GM04503 (cell line): ENCODE data around the gene NAA60.
"Not testable (repeated sequence)": the region's sequence is repeated elsewhere in the genome, so short reads cannot be mapped to it uniquely, and the experiment has no call there.

Experiments used
- DNase-seq: peaks from one replicate; pipeline ENCODE4 v3.0.0-alpha.2; 2012; ENCODE audit warnings: low read depth

Gene NAA60

DNA sequence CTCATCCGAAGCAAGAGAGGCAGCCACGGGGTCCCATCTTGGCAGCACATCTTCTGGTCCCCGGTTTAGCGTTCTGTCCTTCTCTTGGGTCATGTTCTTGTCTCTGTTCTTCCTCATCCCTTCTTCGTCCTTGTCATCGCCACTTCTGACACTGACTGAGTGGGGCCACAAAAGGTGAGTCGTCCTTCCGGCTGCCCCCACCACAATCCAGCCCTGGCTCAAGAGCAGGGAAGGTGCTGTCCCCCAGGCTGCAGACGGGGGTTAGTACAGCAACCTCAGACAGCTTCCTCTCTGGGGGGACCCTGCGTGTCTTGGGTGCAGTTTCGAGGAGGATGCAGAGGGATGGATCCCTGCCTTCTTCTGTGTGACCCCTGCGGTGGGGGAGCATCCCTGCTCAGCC lies 21.8 kb downstream of the NAA60 start:
- no peak for DNase-seq

DNA sequence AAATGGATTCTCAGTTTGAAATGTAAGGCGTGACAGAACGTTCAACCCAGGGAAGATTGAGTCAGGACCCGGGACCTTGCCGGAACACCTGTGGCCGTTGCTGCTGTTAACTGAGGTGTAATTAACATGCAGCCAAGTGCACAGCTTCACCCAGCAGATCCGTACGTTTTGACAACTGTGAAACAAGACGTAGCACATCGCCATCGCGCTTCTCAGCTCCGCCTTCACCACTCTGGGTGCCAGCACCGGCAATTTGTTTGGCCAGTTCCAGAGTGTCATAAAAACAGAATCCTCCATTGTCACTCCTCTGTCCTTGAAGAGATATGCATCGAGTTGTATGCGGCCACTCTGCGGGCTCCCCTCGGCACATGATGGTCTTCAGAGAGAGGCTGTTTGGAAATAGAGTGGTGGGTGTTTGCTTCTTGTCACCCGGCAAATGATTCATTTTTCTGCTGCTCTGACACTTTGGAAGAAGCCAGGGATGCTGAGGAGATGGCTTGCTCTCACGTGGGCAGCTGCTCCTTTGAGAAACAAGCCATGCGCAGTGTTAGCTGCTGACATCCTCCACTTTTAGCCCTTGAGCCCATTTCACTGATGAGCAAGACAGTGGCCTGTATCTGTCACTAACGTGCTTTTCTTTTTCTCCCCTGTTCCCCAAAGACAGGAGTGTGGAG lies 22.6 kb downstream of the NAA60 start:
- DNase-seq: no peak

DNA sequence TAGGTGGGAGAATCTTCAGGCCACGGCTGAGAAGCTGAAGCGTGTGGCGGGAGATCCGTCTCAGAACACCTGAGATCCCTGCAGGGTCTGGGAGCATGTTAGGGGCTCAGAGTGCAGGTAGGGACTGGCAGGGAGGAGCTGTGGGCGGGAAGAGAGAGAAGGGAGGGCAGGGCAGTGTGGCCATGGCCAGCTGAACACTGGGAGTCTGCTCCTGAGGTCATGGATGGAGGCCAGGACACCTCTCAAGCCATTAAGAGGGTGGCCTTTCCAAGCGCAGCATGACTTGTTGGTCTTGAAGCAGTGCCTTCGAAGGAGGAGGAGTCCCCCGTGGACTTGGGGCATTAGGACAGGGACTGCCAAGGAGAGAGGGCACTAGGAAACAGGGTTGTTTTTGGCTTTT lies 23.7 kb downstream of the NAA60 start:
- DNase-seq: no peak

DNA sequence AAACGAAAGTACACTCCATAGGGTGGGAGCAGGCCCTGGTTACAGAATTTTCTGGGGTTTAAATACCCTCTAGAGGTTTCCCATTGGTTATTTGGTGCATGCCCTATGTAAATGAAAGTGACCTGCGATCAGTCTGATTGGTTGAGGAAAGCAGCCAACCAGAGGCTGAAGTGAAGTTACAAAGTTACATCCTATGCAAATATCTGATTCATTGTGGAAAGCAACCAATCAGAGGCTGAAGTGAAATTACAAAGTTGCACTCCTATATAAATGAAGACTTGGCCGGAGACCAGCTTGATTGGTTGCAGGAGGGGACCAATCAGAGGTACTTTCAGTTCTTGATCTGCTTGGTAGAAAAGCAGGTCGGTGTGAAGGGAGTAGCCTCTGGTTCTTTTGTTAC lies 24.4 kb downstream of the NAA60 start:
- DNase-seq: no peak

DNA sequence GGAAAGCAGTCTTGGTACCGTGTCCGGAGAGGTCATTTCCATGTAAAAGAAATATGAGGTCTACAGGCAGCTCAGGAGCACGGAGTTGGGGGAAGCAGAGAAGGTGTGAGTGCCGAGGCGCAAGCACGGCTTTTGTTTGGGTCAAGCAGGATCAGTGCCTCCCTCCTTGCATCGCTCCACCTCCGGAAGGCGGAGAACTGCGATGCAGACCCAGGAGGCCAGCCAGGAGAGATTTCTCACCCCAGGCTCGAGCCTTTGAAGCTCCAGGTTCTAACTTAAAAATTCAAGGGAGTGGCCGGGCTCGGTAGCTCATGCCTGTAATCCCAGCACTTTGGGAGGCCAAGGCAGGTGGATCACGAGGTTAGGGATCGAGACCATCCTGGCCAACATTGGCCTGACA lies 25.0 kb downstream of the NAA60 start:
- DNase-seq: no peak

DNA sequence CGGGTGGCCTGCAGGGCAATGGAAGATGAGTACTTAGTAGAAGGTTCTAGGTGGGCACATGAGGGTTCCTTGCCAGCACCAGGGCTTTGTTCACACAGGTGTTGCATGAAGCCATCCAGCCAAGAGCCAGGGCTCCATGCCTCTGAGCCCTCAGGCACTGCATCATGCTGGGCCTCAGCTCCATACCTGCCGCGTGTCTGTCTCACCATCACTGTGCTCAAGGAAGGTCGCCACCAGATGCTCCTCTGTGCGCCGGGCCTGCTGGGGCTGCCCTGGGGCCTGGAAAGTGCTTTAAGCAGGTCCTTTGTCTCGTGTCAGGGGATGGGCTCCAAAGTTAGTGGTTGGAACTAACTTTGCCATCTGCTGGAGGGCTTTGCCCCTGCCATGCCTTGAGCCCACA lies 26.3 kb downstream of the NAA60 start:
- DNase-seq: no peak

DNA sequence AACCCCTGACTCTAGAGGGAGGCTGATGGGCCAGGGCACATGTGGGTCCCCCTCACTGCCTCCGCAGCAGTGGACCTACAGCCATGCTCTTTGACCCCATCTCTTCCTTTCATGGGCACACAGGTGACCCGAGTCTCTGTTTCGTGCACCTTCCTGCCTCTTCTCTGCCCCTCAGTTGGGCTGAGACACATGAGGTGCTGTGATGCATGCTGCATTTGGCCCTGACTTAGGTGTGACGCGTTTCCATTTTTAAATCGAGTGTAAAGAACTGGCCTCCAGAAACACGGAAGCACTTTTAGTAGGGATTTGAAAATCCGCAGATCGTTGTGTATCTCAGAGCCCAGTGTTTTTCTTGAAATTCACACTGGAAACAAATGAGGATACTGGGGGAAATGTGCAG lies 27.2 kb downstream of the NAA60 start:
- DNase-seq: no peak

DNA sequence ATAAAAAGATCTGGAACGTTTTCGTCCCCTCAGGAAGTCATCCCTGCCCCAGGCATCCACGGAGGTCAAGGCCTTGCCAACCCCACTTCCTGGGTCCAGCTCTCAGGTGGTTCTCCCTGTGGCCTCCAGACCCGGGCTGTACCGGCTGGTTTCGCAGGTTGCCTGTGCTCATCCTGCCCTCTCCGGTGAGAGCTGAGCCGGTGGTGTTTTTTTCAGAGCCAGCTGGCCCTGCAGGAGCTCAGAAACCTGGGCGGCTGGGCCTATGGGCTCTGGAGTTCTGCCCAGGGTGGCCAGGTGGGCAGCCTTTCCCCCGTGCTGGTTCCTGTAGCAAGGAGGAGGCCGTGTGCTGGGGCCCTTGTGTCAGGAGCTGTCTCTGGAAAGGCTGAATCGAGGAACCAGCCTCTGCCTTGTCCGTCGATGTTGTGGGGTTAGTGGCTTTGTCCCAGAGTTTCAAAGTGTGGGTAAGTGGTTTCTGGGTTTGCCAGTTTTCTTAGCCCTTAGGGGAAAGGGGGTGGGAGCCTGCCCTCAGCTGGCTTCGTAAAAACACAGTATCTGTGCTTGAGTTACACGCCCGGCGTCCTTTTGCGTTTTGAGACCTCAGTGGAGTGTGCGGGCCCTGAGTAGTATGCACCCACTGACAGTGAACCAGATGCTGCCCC lies 28.2 kb downstream of the NAA60 start:
- no peak for DNase-seq

DNA sequence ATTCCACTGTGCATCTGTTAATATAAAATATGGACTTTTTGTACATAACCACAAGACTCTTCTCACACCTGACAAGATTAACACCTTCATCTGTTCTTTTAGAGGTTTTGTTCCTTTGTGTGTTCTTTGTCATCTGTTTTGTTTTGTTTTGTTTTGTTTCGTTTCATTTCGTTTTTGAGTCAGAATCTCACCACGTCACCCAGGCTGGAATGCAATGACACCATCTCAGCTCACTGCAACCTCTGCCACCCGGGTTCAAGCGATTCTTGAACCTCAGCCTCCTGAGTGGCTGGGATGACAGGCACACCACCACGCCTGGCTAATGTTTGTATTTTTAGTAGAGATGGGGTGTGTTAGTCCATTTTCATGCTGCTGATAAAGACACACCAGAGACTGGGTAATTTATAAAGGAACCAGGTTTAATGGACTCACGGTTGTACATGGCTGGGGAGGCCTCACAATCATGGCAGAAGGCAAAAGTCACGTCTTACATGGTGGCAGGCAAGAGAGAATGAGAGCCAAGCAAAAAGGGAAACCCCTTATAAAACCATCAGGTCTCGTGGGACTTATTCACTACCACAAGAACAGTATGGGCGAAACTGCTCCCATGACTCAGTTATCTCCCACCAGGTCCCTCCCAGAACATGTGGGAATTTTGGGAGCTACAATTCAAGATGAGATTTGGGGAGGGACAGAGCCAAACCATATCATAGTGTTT lies 29.6 kb downstream of the NAA60 start:
- no peak for DNase-seq

DNA sequence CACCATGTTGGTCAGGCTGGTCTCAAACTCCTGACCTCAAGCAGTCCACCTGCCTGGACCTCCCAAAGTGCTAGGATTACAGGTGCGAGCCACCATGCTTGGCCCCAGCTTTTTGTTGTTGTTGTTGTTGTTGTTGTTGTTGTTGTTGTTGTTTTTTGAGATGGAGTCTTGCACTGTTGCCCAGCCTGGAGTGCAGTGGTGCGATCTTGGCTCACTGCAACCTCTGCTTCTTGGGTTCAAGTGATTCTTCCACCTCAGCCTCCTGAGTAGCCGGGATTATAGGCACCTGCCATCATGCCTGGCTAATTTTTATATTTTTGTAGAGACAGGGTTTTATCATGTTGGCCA lies 30.1 kb downstream of the NAA60 start:
- not testable (repeated sequence) for DNase-seq

DNA sequence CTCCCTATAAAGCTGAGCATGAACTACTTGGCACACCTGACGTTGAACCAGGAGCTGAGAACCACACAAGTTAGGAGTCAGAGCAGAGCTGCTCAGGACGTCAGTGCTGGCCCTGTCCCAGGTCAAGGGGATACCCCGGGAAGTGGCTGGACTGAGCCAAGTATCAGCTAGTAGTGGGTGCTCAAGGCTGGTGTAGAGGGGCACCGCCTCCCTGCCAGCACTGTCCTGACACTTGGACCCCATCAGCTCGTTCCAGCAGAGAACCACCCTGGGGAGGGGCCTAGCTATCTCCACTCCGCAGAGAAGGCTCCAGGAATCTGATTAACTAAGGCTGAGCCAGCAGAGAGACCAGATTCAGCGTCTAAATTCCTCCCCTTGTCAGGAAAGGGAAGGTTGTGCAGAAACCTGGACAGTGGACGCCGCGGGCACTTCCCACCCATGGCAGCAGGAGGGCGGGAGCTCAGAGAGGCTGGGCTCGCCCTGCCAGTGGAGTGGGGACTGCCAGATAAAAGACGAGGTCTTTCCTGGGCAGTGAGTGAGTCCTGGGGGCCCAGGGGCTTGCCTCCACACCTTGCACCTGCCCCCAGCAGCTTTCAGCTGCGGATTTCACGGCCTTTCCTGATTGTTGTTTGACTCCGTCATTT lies 30.8 kb downstream of the NAA60 start:
- no peak for DNase-seq

DNA sequence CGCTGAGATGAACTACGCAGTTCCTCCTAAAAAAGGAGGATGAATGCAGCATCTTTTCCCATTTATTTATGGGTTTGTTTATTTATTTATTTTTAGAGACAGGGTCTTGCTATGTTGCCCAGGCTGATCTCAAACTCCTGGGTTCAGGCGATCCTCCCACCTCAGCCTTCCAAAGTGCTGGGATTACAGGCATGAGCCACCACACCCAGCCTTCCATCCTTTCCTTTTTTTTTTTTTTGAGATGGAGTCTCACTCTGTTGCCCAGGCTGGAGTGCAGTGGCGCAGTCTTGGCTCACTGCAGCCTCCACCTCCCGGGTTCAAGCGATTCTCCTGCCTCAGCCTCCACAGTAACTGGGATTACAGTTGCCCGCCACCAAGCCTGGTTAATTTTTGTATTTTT lies 31.4 kb downstream of the NAA60 start:
- not testable (repeated sequence) for DNase-seq

DNA sequence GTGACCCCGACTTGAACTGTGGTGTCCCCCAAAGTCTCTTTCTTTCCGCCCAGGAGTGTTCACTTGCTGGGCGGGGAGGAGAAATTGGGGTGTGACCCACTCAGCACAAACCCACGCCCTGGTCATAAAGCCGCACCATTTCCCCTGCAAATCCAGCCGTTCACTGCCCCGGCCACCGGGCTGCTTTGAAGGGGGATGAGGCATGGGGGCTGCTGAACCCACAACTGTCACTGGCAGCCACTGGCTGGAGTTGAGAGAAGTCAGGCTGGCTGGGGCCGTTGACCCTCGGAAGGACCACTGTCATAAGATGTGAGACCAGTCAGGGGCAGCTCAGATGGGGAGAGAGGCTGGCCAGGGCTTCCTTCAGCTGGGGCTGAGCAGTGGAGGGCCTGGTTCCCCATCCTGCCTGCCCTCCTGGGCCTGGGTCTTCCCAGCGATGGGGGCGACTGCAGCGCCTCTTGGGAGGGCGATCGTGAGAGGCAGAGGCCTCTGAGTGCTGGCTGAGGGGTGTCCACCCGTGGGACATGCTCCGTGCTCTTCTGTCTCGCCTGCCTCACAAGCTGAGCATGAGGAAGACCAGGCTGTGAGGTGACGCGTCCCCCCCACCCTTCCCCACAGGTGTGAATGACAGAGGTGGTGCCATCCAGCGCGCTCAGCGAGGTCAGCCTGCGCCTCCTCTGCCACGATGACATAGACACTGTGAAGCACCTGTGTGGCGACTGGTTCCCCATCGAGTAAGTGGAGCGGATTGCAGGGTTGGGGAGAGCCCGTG lies 32.3 kb downstream of the NAA60 start:
- DNase-seq: no peak

DNA sequence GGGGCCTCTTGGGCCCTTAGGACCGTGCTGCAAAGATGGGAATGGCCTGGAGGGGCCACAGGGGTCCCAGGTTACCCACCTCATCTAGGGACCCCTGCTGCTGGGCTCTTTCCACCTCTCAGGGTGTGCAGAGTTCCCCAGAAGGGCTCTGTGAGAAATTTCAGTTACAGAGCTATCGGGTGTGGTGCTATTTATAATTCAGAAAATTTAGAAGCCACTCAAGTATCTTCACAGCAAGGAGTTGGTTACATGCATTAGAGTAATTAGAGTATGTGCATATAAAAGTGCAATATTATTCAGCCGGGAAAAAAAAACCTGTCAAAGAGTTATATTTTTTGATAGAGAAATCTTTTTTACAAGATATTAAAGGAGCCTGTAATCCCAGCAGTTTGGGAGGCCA lies 32.9 kb downstream of the NAA60 start:
- DNase-seq: no peak

DNA sequence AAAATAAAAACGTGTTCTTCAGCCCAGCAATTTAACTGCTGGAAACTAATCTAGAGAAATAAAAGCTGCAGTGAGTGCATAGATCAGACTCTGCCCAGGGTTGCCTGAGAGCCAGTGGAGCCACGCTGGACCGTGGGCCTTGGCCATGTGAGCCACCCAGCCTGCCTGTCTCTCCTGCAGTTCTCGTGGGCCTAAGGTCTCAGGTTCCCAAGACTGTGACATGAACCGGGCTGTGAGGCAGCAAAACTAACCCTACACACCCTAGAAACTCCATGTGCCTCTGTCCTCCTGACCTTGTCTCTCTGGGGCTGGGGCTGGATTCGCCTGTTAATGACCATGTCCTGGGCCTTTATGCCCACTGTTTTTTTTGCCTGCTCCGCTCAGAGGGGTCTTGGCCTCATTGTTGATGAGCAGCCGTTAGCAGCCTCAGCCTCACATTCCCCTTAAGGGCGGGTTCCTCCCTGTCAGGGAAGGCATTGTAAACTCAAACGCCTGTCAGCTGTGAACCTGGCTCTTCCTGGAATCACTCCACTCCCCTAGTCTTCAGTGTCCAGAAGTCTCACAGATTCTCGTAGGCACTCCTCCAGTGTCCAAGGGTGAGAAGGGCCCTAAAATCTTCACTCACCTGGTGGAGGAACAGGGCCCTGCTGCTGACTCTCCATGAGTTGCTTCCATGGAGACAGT lies 34.9 kb downstream of the NAA60 start:
- DNase-seq: no peak

DNA sequence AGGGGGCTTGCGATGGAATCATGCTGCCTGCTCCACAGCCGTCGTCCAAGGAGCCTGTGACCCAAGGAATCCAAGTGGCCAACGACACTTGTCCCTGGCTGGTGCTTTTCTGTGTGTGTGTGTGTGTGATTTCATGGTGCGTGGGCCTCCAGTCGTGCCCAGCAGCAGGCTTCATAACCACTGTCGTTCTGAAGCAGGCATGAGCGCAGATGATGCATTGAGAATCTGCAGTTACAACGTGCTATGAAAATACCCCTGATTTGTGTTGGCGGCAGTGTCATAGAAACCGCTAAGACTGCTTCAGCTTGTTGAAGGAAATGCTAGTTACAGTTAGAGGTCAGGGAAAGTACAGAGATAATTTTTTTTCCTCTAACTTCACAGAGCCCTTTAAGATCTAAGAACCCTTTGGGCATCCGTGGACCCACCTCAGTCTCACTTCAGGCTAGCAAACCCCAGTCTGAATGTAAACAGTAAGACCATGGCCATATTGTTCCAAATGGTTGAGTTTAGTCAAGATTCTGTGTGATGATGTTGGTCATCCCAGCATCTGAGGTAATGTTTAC lies 36.3 kb downstream of the NAA60 start:
- DNase-seq: no peak

DNA sequence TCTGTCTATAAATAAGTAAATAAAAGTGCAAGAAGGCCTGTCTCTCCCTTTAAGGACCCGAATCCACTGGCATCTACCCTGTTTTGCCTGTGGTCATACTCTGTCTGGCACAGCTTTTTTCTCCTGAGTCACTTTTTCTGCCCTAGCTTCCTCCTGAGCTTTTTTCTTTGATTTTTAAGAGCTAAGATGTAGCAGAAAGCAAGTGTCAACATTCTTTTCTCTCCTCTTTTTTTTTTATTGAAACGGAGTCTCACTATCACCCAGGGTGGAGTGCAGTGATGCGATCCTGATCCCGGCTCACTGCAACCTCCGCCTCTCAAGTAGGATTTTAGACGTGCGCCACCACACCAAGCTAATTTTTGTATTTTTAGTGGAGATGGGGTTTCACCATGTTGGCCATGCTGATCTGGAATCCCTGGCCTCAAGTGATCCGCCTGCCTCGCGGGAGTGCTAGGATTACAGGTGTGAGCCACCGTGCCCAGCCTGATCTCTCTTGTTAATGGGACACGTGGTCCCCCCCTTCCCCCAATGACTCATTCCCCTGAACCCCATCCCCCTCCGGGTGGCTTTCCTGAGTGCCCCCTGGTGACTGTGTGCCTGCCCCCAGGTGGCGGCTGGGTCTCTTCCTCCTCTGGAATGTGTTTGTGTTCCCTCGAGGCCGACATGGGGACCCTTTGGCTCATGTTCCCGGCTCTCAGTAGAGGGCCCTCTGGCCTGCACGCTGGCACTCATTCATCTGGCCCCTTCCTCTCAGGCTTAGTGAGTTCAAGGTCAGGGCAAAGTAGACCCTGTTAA lies 37.6 kb downstream of the NAA60 start:
- no peak for DNase-seq

DNA sequence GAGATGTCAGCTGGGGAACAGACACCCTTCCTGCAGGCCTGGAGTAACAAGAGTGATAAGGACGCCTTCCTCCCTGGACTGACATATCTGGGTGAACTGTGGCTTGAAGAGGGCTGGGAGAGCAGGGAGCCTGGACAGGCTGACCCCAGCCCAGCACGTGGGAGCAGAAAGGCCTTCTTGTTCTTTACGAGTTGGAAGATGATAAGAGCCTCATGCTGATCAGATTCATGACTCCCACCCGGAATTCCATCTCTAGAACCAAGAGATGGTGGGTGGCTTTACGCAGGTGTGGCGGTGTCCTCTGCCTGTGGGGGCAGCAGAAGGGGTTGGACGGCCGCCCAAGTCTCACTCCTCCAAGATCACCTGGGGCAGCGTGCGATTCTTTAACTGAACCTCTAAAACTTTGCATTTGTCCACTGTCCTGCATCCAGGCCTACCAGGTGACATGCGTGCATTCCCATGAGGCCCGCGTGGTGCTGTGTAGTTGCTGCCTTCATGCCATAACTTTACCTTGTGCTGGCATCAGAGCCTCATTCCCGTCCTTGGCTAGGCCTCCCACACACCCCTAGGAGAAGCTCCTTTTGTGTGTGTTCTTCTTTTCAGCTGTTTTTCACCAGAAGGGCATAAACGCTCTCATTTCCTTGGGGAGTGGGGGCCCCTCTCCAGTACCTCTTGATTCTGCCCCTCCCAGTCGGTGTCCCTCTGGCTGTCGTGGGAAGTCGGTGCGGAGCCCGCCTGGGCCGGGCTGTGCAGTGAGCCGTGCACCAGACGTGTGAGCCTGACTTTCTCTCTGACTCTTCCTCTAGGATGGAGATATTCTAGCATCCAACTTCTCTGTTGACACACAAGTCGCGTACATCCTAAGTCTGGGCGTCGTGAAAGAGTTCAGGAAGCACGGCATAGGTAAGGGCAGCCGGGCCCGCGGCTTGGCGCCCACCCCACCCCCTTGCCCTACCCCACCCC lies 38.5 kb downstream of the NAA60 start:
- no peak for DNase-seq

DNA sequence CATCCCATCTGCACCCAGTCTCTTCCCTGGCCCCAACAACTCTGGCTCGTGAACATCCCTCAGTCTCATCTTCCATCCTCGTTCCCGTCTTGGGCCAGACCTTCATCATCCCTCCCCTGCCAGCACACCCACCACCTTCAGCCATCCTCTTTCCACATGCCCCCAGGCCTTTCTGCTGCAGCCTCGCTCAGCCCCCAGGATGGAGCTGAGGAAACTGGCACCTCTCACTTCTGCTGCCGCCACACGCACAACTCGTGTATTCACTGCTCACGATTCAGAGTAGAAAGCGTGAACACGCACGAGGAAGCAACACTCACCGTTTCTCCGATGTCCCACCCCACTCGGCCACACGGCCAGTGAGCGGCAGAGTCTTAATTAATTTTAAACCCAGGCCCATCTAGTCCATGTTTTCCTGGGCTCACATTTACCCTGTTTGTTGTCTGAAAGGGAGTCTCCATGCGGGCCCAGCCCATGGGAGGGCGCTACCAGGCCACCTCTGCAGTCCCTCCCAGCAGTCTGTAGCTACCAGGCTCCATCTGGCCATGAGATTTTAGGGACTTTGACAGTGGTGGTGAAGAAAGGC lies 39.3 kb downstream of the NAA60 start:
- no peak for DNase-seq
